Ramos (cell line): ENCODE measurements around the gene CARD11.
"Not testable (repeated sequence)": the region's sequence is repeated elsewhere in the genome, so short reads cannot be mapped to it uniquely, and the experiment has no call there.

Source experiments
- in situ Hi-C: fragments of 300-500 bp; cut with MboI; formaldehyde crosslinking; loops from one replicate; pipeline ENCODE4 v1.14.3; 2022; ENCODE audit warnings: low sequenced_read_pairs; ENCODE audit not compliant: unreplicated experiment

The CARD11 gene

DNA sequence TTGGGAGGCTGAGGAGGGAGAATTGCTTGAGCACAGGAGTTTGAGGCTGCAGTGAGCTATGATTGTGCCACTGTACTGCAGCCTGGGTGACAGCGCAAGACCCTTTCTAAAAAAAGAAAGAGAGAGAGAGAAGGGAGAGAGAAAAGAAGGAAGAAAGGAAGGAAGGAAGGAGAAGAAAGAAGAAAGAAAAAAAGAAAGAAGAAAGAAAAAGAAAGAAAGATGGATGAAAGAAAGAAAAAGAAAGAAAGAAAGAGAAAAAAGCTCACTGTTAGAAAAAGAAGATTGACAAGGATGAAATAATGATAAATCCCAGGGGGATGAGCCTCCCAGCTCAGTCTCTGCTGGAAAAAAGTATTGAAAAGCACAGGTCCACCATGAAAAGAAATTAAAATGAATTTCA is 22.8 kb upstream of the CARD11 start:
- in situ Hi-C loops, result no loop called here

DNA sequence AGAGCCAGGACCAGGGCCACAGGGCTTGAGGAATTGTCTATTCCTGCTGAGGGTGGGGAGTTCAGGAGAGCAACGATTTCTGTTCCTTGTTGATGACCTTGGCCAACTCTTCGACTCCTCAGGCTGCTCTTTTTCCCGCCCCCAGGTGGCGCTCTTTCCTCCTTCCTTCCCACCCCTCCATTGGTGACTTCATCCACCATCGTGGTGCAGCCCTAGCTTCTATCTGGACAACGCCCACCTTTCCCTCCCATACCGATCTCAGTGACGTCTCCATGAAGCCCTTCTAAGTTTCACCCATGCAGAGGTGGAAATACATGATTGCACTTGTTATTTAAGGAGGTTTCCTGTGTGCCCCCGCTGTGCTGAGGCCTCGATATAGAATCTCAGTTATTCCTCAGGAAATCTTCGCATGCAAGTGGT is 22.1 kb upstream of the CARD11 start:
- in situ Hi-C loops, result no loop called here

GRCh38 chr7:3064067-3064466 is 20.4 kb upstream of the CARD11 start:
- in situ Hi-C loops, result no loop called here

DNA sequence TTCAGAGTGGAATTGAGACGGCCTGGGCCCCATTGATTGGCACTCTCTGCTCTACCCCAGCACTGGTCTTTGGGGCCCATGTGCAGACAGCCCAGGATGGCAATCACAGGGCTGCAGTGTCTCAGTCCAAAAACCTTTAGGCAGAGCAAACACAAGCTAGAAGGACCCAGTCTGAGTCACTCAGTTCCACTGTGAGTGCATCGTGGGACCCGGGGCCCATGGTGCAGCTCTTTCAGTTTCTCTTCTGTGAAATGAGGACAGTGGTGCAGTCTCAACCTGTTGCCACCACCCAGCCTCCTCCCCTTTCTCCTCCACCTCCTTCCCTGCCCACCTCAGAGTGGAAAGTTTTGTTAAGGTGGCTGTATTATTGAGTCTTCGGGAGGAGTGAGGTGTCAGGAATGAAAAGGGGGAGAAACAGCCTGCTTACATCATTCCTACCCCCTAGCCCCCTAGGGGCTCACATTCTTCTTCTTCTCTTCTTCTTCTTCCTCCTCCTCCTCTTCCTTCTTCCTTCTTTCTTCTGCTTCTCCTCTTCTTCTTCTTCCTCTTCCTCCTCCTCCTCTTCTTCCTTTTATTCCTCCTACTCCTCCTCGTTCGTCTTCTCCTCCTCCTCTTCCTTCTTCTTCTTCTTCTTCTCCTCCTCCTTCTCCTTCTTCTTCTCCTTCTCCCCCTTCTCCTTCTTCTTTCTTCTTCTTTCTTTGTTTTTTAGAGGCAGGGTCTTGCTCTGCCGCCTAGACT is 19.5 kb upstream of the CARD11 start:
- in situ Hi-C loops, result no loop called here

- in situ Hi-C loops, result no loop called here
Measured at GRCh38 chr7:3057066-3057420, 13.4 kb upstream of the CARD11 start.

DNA sequence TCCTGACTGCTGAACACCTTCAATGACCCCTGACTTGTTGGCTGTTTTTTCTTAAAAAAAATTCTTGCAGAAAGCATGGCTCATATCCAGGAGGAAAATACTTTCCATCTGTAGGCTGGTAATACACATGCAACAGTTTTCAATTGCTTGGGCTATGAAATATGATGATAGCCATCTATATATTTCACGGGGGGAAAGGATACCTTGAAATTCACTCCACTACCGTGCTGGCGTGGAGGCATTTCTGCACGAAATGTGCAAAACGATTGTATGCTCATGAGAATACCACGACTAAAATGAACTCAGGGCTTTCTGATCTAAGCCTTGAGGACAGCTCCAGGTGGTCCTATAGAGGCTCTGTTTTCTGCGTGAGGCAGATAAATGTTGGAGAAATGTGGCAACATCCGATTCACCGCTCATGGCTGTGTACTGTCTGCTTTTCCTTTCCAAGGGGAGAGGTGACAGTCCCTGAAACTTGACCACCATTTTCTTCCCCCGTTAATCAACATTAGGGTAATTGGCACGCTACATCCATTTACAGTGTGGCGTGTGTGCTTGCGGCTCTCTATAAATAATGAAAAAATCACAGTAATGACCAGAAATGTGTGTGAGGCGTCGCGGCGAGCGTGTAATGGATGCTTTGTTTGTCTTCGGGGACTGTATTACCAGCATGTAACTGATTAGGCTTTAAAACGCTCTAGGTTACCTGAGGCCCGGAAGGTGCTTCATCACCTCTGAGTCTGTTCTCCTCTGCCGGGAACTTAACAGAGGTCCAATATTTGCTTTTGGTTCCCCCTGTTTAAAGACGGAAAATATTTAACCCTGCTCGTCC is 12.8 kb upstream of the CARD11 start:
- in situ Hi-C loops, result no loop called here

DNA sequence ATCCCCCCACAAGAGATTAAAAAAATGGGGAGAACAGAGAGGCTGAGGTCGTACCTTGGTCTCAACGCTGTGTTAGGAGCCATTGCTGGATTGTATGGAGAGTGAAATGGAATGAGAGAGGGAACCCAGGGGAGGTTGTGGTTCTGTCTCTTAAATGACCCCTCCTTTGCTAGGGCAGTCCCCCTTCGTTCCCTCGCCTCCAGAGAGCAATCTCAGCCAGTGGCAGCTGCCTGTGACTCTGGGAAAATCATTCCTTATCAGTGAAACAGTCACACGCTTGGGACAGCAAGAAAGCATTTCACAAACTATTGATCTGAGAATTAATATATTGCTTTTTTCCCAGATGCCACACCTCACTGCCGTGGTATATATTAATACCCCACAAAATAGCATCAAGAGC is 12.0 kb upstream of the CARD11 start:
- in situ Hi-C loops, result no loop called here

DNA sequence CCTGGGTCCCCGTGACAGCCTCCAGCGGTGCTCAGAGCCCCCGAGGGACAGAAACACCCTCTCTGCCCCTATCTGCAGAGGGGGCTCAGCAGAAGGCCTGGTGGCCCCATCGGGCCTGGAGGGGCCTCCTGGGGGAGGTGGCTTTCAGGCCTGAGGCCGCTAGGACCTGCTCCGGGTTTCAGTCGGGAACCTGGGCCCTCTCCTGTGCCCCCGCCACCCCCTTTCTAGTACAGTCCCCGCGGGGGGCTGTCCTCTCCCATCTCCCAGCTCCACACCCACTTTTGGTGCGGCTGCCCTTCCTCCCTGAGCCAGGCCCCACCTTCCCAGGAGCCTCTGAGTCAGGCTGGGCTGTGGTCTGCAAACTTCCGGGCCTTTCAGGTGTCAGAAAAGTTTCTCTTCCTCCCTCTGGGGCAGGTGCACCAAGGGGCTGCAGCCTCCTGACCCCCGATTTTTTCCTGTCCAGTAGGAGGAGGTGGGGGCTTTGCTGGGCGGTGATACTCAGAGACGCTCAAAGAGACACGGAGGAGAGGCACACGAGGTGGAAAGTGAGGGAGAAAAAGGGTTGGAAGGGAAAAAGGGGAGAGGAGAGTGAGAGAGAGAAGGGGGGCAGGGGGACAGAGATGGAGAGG is 692 bp downstream of the CARD11 start:
- in situ Hi-C loops, result no loop called here

DNA sequence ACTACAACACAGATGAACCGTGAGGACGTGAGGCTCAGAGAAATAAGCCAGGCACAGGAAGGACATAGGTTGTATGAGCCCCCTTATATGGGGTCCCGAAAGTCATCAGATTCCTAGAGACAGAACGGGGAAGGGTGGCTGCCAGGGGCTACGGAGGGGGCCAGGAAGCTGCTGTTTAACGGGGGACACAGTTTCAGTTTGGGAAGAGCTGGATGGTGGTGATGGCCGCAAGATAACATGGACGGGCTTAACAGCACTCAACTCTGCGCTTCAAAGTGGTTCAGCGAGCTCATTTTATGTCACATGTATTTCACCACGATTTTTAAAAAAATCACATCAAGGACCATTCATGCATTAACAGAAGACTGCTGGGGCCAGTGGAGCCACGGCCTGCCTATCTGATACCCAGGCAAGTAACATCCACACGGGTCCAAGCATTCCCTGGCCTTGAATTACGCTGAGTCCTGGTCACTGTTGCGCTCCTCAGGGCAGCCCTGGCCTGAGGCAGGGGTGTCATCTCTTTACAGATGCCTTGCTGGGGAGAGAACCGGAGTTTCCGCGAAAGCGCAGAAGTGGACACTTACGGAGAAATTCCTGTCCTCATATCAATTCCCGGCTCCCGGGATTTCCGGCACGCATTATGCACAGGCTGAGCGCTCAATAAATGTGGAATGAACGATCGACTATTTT is 1.5 kb downstream of the CARD11 start:
- in situ Hi-C loops, result no loop called here

- in situ Hi-C loops, result no loop called here
Measured at GRCh38 chr7:3039787-3040186, 3.9 kb downstream of the CARD11 start.

- in situ Hi-C loops, result not testable (repeated sequence)
Measured at GRCh38 chr7:3038011-3038410, 5.7 kb downstream of the CARD11 start.

DNA sequence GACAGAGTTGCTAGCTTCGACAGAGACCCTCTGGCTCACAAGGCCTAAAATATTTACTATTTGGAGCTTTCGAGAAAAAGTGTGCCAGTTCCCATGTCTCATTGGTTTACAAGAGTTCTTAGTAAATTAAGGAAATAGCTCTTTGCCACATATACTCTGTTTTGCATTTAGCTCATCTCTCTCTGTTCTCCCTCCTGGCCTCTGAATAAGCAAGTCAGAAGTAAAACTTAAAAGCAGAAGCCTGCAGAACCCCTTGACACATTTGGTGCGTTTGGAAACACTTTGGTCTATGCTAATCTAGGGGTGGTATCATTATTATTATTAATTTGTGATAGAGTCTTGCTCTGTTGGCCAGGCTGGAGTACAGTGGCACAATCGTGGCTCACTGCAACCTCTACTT is 6.4 kb downstream of the CARD11 start:
- in situ Hi-C loops, result no loop called here

DNA sequence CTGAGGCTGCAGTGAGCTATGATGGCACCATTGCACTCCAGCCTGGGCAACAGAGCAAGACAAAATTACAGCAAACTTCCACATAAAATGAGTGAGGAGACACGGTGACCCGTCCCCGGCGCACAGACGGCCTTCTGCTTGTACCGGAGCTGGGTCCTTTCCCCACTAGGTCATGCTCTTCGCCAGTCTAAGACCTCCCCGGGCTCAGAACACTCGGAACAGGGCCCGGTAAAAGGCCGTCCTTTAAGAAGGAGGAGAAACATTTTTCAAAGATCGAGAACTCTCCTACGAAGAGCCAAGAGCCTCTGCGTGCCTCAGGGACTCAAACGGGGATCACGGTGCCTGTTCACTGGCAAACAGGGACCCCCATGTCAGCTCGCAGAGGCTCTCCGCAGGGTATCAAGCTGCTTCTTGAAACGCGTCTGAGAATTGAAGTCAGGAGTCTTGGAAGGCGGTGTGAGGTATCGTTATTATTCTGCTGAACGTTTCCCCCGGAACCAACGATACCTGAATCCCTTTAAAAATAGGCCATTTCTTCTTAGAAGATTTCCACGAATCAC is 9.0 kb downstream of the CARD11 start:
- in situ Hi-C loops, result no loop called here

- in situ Hi-C loops, result no loop called here
Measured at GRCh38 chr7:3033581-3033980, 10.1 kb downstream of the CARD11 start.

- in situ Hi-C loops, result no loop called here
Measured at GRCh38 chr7:3033136-3033535, 10.5 kb downstream of the CARD11 start.

DNA sequence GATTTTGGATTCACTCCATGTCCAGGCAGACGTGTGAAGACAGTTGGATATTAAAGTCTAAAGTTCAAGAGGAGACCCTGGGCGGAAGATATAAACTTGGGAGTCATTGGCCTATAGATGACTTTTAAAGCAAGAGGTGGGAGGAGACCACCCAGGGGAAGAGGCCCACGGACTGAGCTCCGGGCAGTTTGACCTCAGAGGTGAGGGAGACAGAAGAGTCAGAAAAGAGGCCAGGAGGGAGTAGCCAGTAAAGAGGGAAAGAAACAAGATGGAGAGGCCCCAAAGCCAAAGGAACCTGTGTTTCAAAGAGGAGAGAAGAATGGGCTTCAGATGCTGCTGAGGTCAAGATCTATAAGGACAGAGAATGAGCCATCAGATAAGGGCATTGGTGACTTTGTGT is 11.4 kb downstream of the CARD11 start:
- in situ Hi-C loops, result no loop called here

GRCh38 chr7:3029138-3029537 is 14.5 kb downstream of the CARD11 start:
- in situ Hi-C loops, result no loop called here

DNA sequence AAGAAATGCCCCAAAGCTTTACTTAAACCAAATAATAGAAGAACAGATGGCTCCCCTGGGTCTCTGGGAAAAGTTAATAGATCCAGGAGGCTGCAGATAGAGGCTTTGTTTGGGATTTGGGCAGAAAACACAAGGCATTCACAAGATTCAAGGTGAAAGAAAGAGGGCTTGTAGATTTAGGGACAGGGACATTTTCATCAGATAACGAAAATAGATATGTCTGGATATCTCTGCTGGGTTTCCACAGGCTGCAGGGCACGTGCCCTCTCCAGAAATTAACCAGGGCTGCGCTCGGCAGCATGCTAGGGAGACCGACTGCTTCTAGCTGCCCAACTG is 14.9 kb downstream of the CARD11 start:
- in situ Hi-C loops, result no loop called here

GRCh38 chr7:3028071-3028757 is 15.5 kb downstream of the CARD11 start:
- in situ Hi-C loops, result no loop called here
